Choroid plexus epithelial cell (primary cell): ENCODE results near the gene SPG7.

Experiments
- DNase-seq: peaks from one replicate; pipeline ENCODE4 v3.0.0-alpha.2; 2010; ENCODE audit warnings: low read depth
- H3K4me3 ChIP-seq: 2 replicates; pipeline ENCODE4 v1.5.1; 2011; ENCODE audit warnings: low read depth, mild to moderate bottlenecking, control low read depth, low read length, moderate library complexity
- CTCF ChIP-seq: conservative IDR thresholded peaks from 2 replicates; pipeline ENCODE4 v1.5.1; 2011; ENCODE audit warnings: low read depth, mild to moderate bottlenecking, control low read depth, inconsistent platforms, low read length, moderate library complexity

The SPG7 gene

GRCh38 chr16:89600427-89600826 is 92.2 kb downstream of the SPG7 start:
- DNase-seq = no peak
- H3K4me3 ChIP-seq = no peak overlapping the region
- TF ChIP-seq CTCF = no peak

- H3K4me3 ChIP-seq = no peak overlapping the region
- DNase-seq = peak; percentile 55
- TF ChIP-seq CTCF = no peak
Measured at GRCh38 chr16:89600956-89601355, 92.8 kb downstream of the SPG7 start.

- no peak for TF ChIP-seq CTCF
- H3K4me3 ChIP-seq = no peak overlapping the region
- no peak for DNase-seq
Measured at GRCh38 chr16:89601906-89602272, 93.7 kb downstream of the SPG7 start.

- H3K4me3 ChIP-seq = no peak overlapping the region
- DNase-seq = peak; percentile 90
- no peak for TF ChIP-seq CTCF
Measured at GRCh38 chr16:89602273-89602951, 94.2 kb downstream of the SPG7 start.

GRCh38 chr16:89602952-89603590 is 94.9 kb downstream of the SPG7 start:
- no peak overlapping the region for H3K4me3 ChIP-seq
- TF ChIP-seq CTCF = no peak
- DNase-seq = no peak

- no peak for TF ChIP-seq CTCF
- H3K4me3 ChIP-seq = no peak overlapping the region
- no peak for DNase-seq
Measured at GRCh38 chr16:89604764-89605163, 96.6 kb downstream of the SPG7 start.
